WI38 (cell line): ENCODE measurements around the gene HOXB3.

Source experiments
- H3K4me3 ChIP-seq: 2 replicates; pipeline ENCODE4 v1.5.1; 2011; ENCODE audit warnings: low read depth, mild to moderate bottlenecking, control low read depth, low read length
- TF ChIP-seq, protein P1 (sequence below): IDR thresholded peaks from 2 replicates; pipeline ENCODE4 v1.5.1; 2012; ENCODE audit warnings: low read depth, mild to moderate bottlenecking, control low read depth, low read length

HOXB3 gene

DNA sequence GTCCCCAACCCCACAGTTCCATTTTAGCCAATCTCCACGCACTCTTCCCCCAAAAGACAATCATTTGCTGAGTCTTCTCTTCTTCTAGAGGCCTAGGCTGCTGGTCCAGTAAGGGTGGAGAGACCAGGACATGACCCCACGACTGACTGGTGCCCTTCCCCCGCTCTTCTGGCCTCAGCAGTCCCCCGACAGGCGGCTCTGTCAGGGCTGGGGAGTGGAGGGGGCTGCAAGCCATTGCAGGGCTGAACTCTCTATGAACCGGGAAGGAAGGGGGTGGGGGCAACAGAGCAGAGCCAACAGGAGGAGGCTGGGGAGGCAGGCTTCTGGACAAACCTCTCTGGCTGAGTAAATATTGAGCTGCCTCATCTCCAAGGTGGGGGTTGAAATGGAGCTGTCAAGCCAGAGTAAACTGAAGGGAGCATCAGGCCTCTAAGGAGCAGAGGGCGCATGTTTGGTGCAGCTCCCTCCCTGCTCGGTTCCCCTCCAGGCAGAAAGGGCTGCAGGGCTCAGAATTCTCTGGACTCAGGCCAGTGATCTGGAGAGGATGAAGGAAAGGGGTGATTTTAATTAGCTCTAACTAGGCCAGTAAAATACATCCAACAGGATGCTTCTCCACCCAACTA, 67.9 kb downstream of the HOXB3 start:
- no peak overlapping the region for H3K4me3 ChIP-seq
- TF ChIP-seq, protein P1, sequence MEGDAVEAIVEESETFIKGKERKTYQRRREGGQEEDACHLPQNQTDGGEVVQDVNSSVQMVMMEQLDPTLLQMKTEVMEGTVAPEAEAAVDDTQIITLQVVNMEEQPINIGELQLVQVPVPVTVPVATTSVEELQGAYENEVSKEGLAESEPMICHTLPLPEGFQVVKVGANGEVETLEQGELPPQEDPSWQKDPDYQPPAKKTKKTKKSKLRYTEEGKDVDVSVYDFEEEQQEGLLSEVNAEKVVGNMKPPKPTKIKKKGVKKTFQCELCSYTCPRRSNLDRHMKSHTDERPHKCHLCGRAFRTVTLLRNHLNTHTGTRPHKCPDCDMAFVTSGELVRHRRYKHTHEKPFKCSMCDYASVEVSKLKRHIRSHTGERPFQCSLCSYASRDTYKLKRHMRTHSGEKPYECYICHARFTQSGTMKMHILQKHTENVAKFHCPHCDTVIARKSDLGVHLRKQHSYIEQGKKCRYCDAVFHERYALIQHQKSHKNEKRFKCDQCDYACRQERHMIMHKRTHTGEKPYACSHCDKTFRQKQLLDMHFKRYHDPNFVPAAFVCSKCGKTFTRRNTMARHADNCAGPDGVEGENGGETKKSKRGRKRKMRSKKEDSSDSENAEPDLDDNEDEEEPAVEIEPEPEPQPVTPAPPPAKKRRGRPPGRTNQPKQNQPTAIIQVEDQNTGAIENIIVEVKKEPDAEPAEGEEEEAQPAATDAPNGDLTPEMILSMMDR: no peak

DNA sequence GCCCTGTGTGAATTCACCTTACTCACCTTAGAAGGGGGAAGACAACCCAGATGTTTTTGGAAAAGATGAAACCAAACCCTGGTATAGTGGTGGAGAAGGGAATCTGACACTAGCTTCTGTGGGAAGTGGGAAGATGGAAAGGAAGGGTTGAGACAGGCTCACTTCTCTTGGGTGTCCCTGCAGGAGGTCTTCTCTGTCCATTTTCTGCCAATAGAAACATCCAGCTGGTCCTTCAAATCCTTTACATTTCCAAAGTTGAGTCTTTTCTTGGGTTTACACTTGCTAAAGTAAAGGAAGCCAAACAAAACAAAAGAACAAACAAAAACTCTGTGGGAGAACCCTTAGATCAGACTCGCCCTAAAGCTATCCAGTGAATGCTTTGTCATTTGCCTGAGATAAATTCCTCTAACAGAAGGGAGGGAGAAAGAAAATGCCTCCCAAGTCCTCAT, 69.4 kb downstream of the HOXB3 start:
- no peak overlapping the region for H3K4me3 ChIP-seq
- TF ChIP-seq, protein P1: no peak

DNA sequence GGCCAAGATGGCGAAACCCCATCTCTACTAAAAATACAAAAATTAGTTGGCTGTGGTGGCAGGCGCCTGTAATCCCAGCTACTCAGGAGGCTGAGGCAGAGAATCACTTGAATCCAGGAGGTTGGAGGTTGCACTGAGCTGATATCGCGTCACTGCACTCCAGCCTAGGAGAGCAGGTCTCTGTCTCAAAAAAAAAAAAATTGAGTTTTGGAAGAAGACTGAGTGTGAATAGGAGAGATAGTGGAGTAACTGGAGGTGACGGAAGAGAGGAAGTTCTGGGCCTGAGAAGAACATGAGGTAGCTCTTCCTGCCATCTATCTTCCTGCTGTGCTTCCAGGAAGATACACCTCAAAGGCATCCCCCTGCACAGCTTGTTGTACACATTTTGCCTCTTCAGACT, 70.6 kb downstream of the HOXB3 start:
- TF ChIP-seq, protein P1: no peak
- no peak overlapping the region for H3K4me3 ChIP-seq

DNA sequence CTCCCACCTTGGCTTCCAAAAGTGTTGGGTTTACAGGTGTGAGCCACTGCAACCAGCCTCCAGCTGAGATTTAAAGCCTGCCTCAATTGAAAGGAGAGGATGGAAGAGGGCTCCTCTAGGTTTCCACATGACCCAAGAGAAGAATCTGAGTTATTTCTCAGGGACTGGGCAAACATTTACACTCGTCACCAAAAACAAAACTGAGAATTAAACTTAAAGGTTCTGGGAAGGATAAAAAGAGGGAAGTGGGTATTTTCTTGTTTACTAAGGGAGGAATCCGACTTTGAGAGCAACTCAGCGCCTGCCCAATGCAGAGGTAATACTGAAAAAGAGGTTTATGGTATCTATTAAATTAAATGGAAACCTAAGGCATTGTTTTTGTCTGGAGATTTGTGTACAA, 72.6 kb downstream of the HOXB3 start:
- H3K4me3 ChIP-seq: no peak overlapping the region
- TF ChIP-seq, protein P1: no peak

DNA sequence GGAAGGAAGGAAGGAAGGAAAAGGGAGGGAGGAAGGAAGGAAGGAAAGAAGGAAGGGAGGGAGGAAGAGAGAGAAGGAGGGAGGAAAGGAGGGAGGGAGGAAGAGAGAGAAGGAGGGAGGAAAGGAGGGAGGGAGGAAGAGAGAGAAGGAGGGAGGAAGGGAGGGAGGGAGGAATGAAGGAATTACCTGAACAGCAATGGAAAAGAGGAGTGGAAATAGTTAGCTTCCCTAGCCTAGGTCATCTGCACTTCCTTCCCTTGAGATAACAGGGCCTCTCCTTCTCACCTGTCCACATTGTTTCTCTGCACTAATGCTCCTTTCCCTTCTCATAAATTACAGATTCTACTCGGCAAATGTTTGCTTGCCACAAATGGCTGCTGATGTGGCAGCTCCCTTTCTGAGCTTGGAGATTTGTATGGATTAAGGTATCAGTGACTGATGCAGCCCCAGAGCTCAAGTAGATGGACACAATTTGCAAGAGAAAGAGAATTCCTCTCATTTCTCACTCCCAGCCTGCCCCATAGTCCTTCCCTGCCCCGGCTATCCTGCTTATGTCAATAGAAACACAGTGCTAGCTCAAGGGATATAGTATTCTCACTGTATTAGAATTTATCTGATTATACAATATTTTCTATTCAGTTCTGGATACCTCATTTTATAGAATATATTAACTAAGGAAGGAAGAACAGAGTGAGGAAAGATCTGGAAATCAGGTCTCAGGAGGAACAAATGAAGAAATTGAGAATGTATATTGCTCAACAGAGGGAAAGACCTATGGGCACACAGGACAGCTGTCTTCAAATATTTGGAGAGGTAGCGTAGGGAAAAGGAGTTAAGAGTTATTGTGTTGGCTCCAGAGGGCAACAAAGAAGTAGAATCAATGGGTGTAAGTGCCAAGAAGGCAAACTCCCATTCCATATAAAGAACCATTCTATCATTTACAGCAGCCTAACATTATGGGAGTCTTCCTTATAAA, 73.8 kb downstream of the HOXB3 start:
- H3K4me3 ChIP-seq: no peak overlapping the region
- TF ChIP-seq, protein P1: no peak

DNA sequence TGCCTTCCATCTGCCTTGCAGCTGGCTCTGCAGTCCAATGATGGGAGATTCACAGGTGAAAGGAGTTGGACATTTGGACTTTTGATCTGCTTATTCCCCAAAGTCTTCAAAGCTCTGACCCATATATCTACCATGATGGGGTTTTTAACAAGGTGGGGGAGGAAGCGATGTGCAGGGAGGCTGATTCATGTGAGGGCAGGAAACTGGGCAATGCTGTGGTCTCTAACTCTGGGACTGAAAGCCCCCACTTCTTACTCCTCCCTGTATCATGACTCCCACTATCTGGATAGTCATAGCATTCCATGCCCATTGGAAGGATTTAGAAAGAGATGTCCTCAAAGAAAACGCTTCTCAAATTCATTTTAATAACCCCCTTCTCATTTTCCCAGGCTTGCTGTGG, 75.6 kb downstream of the HOXB3 start:
- no peak overlapping the region for H3K4me3 ChIP-seq
- TF ChIP-seq, protein P1: no peak
